NCI-H2227 (cell line): ENCODE measurements around the gene MGMT.

Experiments
- DNase-seq: peaks from one replicate; lab custom pipeline; 2025; ENCODE audit not compliant: unreplicated experiment; lab: John Stamatoyannopoulos, UW

Gene MGMT

GRCh38 chr10:129768437-129769355, 301.7 kb downstream of the MGMT start:
- no peak for DNase-seq

DNA sequence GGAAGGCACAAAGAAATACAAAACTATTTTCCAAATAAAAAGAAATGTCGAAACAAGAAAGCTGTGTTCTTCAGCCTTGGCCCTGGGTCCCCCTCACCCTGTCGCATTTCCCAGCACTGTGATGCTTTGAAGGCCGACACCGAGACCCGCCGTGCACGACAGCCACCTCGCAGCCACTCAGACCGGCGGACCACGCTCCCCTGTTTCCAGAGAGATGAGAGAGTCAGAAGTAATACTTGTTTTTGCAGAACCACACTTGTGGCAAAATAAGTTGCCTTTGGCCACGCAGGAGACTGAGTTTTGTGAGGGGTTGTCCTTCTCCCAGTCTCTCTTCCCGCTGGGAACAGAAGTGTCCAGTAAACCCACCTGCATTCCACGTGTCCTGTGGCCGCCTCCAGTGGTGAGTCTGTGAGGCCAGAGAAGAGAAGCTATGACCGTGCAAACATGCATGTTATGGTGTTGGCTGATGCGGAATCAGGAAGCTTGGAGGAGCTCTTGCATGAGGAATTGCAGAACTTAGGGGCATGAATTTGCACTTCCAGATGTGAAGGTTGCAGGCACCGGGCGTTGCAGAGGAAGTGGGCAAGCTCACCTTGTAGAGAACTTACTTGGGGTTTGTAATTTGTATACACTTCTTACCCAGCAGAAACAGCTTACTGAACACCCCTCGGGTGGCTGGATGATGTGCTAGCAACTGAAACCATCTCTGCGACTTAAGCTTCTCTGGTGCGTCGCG, 302.5 kb downstream of the MGMT start:
- no peak for DNase-seq

GRCh38 chr10:129770286-129770685, 303.2 kb downstream of the MGMT start:
- DNase-seq = no peak

- no peak for DNase-seq
Observed at GRCh38 chr10:129771024-129771423, 304.0 kb downstream of the MGMT start.

GRCh38 chr10:129771576-129771975, 304.5 kb downstream of the MGMT start:
- no peak for DNase-seq

DNA sequence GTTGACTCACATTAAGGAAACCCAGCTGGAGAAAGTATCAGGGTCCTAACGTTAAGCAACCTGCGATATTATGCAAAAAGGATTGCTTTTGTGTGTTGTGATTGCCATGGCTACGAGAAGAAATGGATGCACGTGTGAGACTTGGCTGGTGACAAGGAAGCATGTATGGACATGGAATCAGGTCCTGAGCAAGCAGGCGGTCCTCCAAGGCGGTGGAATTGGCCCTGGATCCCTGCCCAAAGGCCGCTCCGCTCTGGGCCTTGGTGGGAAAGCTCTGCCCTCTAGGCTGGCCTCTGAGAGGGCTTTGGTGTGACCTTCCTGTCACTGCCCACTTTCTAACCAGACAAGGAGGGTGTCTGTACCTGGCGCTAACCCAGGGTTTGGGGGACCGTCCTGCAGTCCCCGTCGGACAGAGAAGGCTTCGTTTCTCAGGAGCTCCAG, 305.0 kb downstream of the MGMT start:
- no peak for DNase-seq

DNA sequence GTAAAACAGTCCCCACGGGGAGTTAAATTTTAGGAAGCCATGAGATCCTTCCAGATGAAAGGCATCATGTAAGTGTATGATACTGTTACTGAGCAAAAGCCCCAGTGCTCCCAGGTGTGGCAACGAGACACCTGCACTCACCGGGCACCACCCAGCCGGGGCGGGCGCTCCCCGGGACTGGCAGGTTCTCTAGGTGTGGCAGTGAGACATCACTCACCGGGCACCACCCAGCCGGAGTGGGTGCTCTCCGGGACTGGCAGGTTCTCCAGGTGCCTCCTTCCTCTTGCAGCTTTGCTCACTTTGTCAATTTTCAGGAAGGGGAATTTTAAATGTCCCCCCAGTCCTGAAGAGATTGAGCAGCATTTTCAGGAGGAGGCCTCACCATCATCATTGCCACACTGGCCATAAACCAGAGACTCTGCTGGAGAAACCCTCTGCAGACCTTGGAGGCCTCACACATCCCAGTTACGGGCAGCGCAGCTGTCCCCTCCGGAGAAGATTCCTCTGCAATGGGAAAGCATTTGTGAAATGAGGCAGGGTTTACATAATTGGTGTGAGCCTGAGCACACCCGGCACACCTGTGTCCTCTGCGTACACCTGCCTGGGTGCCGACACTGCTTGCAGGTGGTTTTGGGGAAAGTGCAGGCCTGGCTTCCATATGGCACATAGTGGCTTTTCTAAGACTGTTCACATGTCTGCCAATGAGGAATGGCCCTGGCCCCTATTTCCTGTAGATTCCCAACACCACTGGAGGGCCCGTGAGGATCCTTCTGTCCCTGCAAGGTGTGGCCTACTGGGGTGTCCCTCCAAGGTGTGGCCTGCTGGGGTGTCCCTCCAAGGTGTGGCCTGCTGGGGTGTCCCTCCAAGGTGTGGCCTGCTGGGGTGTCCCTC, 305.7 kb downstream of the MGMT start:
- DNase-seq = no peak

GRCh38 chr10:129773359-129773990, 306.4 kb downstream of the MGMT start:
- DNase-seq = no peak

DNA sequence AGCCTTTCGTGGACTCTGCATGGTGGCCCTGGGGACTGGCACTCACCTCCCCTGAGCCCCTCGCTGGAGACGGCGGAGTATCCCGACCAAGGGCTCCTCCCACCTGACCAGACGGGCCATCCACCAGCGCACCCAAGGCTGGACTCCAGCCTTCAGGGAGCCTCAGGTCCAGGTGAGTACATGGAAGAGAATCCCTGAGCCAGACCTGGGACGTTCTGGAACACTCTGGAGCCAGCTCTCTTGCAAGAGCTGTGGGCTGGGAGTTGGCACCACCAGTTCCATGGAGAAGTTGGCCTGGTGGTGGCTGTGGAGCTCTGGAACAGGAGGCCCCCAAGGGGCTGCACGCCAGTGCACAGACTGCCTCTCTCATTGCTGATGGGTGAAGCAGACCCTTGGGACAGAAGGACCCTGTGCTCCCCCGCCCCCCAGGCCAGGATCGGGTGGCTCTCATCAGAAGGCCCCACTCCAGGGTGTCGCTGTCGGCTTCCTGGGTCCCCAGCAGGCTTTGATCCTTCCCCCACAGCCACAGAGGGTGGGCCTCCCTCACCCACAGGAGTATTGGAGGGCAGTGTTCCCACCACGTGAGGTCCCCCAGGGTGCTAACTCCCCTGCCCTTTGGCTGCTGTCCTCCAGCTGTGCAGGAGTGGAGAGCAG, 307.2 kb downstream of the MGMT start:
- no peak for DNase-seq

- no peak for DNase-seq
Observed at GRCh38 chr10:129774736-129775401, 307.8 kb downstream of the MGMT start.

DNA sequence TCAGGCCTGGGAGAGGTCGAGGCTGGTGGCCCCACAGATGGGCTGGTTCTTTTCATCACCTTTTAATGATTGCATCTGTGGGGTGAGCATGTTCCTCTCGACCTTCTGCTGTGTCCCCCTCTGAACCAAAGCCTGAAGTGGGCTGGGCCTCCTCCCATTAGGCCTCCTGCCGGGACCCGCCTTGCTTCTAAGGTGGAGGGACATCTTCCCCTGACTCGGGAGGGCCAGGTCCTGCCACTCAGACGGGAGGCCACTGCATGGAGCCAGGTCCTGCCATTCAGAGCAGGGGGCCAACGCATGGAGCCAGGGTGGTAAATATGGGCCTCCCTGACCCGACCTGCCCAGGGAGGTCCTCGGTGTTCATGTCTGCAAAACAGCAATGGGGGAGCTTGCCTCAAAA, 308.6 kb downstream of the MGMT start:
- DNase-seq = no peak

- DNase-seq = no peak
Observed at GRCh38 chr10:129777687-129778086, 310.6 kb downstream of the MGMT start.

DNA sequence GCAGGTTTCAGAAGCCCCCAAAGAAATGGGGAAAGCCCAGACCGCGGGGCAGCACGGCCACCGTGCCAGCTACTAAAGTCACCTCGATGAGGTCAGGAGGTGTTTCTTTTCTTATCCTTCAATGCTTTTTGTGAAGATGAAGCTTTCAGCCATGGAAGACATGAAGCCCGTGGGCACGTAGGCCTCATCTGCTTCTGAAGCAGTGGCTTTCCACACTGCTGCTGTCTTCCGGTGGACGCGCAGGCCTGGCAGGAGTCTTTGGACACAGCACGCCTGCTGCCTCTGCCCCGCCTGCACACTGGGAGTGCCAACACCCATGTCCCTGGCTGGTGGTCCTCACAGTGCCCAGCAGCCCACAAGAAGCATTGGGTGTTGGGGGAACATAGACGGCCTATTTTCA, 311.5 kb downstream of the MGMT start:
- no peak for DNase-seq

- no peak for DNase-seq
Observed at GRCh38 chr10:129779126-129780111, 312.4 kb downstream of the MGMT start.

- no peak for DNase-seq
Observed at GRCh38 chr10:129780198-129780597, 313.2 kb downstream of the MGMT start.

GRCh38 chr10:129780901-129781795, 314.1 kb downstream of the MGMT start:
- DNase-seq = no peak

DNA sequence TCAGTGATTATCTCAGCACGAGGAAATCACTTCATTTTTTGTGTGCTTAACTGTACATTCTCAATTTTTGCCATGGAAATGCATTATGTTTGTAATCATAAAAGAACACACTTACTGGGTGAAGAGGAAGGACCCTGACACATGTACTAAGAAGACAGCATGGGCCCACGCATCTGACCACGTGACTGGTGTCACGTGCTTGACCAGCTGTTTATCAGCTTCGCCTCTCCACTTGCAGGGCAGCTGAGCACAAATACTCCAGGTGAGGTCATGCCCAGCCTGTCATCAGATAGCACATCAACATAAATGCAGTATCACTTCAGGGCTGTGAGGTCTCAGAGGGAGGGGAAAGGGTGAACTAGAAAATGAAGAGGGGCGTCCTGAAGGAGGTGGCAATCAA, 317.2 kb downstream of the MGMT start:
- DNase-seq = no peak
